ENCODE data around the gene HM13.
"Not testable (repeated sequence)": the region's sequence is repeated elsewhere in the genome, so short reads cannot be mapped to it uniquely, and the experiment has no call there.

HM13 gene

DNA sequence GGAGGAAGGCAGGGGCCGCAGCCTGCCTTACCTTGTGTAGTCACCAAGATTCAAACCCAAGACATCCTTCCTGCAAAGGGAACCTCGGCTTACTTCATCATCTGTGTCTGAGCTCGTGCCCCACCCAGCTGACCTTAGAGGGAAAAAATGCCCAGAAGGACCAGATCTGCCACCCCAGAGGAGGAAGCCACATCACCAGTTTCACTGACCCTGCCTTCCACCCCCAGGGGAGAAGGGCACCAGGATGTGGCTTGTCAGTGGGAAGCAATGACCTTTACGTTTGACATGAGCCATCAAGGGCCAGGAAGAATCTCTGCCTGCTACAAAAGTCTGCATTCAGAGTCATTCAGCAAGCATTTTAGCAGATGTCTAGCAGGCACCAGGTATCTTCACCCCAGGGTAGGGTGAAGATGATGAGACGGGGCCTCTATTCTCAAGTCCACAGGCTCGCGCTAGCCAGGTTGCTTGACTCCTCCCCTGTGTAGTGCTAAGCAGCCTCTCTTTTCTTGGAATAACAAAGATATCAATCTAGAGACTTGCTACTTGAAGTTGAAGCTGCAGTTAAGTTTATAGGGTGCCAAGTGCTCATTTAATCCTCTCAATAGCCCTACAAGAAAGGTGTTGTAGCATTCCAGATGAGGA is 28.1 kb downstream of the HM13 start:
- no peak for DNase-seq (ENCODE audit: low read depth in 4 of 4, low spot score in 1 of 4)

- DNase-seq (ENCODE audit: low read depth in 4 of 4, low spot score in 1 of 4): no peak
These were observed 28.7 kb downstream of the HM13 start for GRCh38 chr20:31542963-31543362.

DNA sequence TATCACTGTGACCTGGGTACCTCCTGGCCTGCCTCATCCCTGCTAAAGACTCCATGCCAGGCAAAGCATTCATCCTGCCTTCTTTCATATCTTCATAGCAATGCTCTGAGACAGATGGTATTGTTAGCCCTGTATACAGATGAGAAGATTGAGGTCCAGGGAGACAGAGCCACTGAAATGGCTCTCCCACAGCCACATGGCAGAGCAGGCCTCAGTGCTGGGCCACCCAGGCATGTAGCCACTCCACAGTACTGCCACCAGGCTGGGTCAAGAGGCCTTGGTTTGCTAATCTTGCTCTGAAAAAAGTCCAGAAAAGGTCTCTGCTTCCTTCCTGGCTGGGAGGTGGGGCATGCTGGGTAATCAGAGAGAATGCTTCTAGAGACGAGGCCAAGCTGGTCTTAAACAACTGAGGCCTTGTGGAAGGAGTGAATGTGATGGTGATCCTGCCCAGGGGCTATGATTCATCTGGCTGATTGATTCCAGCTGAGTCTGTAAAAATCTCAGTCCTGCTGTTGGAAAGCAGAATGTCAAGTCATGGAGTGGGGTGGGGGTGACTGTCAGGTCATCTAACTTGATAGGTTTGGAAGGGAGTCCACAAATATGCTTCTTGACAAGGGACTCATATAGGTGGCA is 29.8 kb downstream of the HM13 start:
- no peak for DNase-seq (ENCODE audit: low read depth in 4 of 4, low spot score in 1 of 4)

DNA sequence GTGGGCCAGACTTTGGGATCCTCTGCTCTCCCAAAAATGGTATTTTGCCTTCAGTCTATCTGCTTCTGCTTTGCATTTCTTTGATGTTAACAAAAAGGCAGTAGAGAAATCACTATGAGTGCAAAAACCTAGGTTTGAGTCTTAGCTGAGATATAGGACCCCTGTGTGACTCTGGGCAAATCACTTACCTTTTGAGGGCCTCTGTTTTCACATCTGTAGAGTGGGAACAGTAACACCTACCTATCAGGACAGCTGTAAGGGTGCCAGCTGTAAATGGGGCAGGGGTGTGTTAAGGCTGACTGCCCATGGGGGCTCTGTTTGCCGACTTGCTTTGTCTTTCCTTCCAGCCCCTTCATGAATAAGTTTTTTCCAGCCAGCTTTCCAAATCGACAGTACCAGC is 30.4 kb downstream of the HM13 start:
- no peak for DNase-seq (ENCODE audit: low read depth in 4 of 4, low spot score in 1 of 4)

GRCh38 chr20:31545621-31546040 is 31.4 kb downstream of the HM13 start:
- not testable (repeated sequence) for DNase-seq (ENCODE audit: low read depth in 4 of 4, low spot score in 1 of 4)

DNA sequence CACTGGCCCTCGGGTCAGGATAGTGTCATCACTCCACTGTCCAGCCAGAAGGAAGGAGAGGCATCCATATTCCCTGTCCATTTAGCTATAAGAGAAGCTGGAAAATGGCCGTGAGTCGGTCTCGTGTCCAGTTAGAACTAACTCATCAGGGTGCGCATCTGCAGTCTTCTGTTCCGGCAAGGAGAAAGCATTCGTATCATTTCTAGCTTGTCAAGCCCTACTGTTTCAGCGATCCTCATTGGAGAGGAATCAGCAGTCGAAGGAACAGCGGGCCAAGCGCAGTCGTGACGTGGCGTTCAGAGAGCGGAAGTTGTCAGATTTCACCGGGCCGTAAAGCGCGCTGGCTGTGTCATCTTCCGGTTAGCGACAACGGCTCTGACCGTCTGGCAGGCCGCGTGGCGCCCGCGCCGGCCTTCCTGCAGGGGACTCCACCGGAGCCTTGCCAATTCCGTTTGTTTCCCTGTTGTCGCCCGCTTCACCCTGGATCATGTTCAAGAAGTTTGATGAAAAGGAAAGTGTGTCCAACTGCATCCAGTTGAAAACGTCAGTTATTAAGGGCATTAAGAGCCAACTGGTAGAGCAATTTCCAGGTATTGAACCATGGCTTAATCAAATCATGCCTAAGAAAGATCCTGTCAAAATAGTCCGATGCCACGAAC is 32.9 kb downstream of the HM13 start:
- DNase-seq (ENCODE audit: low read depth in 4 of 4, low spot score in 1 of 4): peak; percentile 57 to 67 (median 62)

DNA sequence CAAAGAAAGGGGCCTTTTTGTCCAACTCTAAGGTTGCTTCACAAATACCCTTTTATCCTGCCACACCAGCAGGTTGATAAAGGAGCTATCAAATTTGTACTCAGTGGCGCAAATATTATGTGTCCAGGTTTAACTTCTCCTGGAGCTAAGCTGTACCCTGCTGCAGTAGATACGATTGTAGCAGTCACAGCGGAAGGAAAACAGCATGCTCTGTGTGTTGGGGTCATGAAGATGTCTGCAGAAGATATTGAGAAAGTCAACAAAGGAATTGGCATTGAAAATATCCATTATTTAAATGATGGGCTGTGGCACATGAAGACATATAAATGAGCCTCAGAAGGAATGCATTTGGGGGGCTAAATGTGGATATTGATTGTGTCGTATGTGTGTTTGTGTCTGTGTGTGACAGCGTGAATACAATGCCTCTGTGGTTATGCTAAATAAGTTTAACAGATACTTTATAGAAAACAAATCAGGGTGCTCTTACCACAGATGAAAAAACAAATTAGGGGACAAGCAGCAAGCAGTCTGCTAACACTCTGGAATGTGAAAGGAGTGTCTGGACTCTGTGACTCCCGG is 33.6 kb downstream of the HM13 start:
- no peak for DNase-seq (ENCODE audit: low read depth in 4 of 4, low spot score in 1 of 4)

- DNase-seq (ENCODE audit: low read depth in 4 of 4, low spot score in 1 of 4): no peak
These were observed 34.7 kb downstream of the HM13 start for GRCh38 chr20:31548820-31549512.

GRCh38 chr20:31549513-31549880 is 35.3 kb downstream of the HM13 start:
- DNase-seq (ENCODE audit: low read depth in 4 of 4, low spot score in 1 of 4): no peak

GRCh38 chr20:31550099-31550498 is 35.9 kb downstream of the HM13 start:
- DNase-seq (ENCODE audit: low read depth in 4 of 4, low spot score in 1 of 4): no peak

- DNase-seq (ENCODE audit: low read depth in 4 of 4, low spot score in 1 of 4): no peak
These were observed 37.2 kb downstream of the HM13 start for GRCh38 chr20:31551163-31552081.

GRCh38 chr20:31555203-31555775 is 41.0 kb downstream of the HM13 start:
- no peak for DNase-seq (ENCODE audit: low read depth in 4 of 4, low spot score in 1 of 4)

GRCh38 chr20:31559704-31560093 is 45.5 kb downstream of the HM13 start:
- no peak for DNase-seq (ENCODE audit: low read depth in 4 of 4, low spot score in 1 of 4)

- DNase-seq (ENCODE audit: low read depth in 4 of 4, low spot score in 1 of 4): peak; percentile 45 to 58 (median 53)
These were observed 46.0 kb downstream of the HM13 start for GRCh38 chr20:31560094-31560745.

DNA sequence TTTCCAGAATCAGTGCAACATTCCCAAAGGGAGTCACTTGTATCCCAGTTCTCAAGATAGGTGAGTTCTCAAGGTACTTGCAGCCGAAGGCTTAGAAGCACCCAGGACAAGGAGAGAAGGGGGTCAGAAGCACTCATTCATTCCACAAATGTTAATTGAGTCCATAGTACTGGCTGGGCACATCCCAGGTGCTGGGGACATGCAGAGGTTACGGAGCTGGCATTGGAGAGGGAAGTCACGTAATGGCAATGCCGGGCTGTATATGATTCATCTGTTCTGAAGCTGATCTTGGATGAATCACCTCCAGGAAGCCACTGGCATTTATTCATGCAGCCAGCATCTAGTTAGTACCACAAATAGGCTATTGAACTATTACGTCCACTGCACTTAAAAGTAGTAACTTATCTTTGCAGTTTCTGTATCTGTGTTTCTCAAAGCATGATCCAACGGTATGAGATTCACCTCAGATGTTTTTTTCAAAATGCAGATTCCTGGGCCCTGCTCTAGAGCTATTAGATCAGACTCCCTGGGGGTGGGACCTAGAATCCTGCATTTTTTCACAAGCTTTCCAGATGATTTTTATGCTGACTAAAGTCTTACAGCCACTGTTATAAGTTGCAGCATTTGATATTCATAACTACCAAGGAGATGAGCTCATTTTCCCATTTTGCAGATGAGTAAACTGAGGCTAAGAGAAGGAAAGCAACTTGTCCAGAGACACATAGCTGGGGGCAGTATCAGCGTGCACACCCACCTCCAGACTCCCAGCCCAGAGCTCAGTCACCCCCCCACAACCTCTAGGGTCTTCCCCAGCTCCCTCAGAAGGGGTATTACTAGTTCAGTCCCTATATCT is 46.7 kb downstream of the HM13 start:
- DNase-seq (ENCODE audit: low read depth in 4 of 4, low spot score in 1 of 4): no peak

- DNase-seq (ENCODE audit: low read depth in 4 of 4, low spot score in 1 of 4): no peak
These were observed 48.0 kb downstream of the HM13 start for GRCh38 chr20:31562241-31562640.

DNA sequence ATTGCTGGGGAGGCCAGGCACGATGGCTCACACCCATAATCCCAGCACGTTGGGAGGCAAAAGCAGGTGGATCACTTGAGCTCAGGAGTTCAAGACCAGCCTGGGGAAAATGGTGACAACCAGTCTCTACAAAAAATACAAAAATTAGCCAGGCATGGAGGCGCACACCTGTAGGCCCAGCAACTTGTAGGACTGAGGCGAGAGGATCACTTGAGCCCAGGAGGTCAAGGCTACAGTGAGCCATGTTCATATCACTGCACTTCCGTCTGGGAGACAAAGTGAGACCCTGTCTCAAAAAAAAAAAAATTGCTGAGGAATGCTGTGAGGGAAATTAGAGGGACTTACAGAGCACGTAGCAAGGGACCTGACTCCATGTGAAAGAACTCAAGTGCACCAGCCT is 50.0 kb downstream of the HM13 start:
- DNase-seq (ENCODE audit: low read depth in 4 of 4, low spot score in 1 of 4): no peak

GRCh38 chr20:31565699-31566318 is 51.6 kb downstream of the HM13 start:
- no peak for DNase-seq (ENCODE audit: low read depth in 4 of 4, low spot score in 1 of 4)
